GM18909 (cell line): ENCODE results near the gene COG5.

Experiments
- ATAC-seq: cut with Tn5 transposase; IDR thresholded peaks from one replicate; pipeline ENCODE4 v1.9.1; 2021; ENCODE audit warnings: mild to moderate bottlenecking; ENCODE audit not compliant: unreplicated experiment, poor library complexity

The COG5 gene

GRCh38 chr7:107563775-107564552, at the start of gene COG5, which contains the start of gene DUS4L:
Gene COG5, minus strand, starts transcription at chr7:107563920. Its CDS starts 24 bp downstream, at chr7:107563896.
Gene DUS4L, plus strand, starts transcription at chr7:107563971. Its CDS starts 3,100 bp downstream, at chr7:107567071.
- peak; percentile 98 for ATAC-seq

GRCh38 chr7:107613439-107613838, 49.7 kb upstream of the COG5 start:
- no peak for ATAC-seq

- ATAC-seq, result no peak
Measured at GRCh38 chr7:107610323-107610722, 46.6 kb upstream of the COG5 start.

GRCh38 chr7:107609811-107610261, 46.1 kb upstream of the COG5 start:
- ATAC-seq, result no peak

- ATAC-seq, result no peak
Measured at GRCh38 chr7:107606303-107606702, 42.6 kb upstream of the COG5 start.

GRCh38 chr7:107605218-107605815, 41.6 kb upstream of the COG5 start:
- ATAC-seq, result no peak

GRCh38 chr7:107600816-107601215, 37.1 kb upstream of the COG5 start:
- no peak for ATAC-seq

- no peak for ATAC-seq
Measured at GRCh38 chr7:107599262-107599661, 35.5 kb upstream of the COG5 start.

- no peak for ATAC-seq
Measured at GRCh38 chr7:107597953-107598352, 34.2 kb upstream of the COG5 start.

- ATAC-seq, result no peak
Measured at GRCh38 chr7:107597582-107597916, 33.8 kb upstream of the COG5 start.

GRCh38 chr7:107596881-107597581, 33.3 kb upstream of the COG5 start:
- ATAC-seq, result no peak

GRCh38 chr7:107594961-107595737, 31.4 kb upstream of the COG5 start:
- ATAC-seq, result no peak

- no peak for ATAC-seq
Measured at GRCh38 chr7:107593025-107593410, 29.3 kb upstream of the COG5 start.

- ATAC-seq, result no peak
Measured at GRCh38 chr7:107592361-107593024, 28.8 kb upstream of the COG5 start.

GRCh38 chr7:107591421-107591820, 27.7 kb upstream of the COG5 start:
- ATAC-seq, result no peak

- ATAC-seq, result no peak
Measured at GRCh38 chr7:107588529-107589130, 24.9 kb upstream of the COG5 start.

- no peak for ATAC-seq
Measured at GRCh38 chr7:107584716-107585115, 21.0 kb upstream of the COG5 start.

- no peak for ATAC-seq
Measured at GRCh38 chr7:107582875-107583274, 19.2 kb upstream of the COG5 start.

- no peak for ATAC-seq
Measured at GRCh38 chr7:107581387-107582013, 17.8 kb upstream of the COG5 start.
